NK-92 (cell line): Measurements from ENCODE around the gene LTBP2.

ENCODE experiments used
- DNase-seq: peaks from one replicate; lab custom pipeline; 2025; ENCODE audit not compliant: unreplicated experiment; lab: John Stamatoyannopoulos, UW

Gene LTBP2

GRCh38 chr14:74531467-74531866 is 80.6 kb downstream of the LTBP2 start:
- no peak for DNase-seq

GRCh38 chr14:74531006-74531405 is 81.0 kb downstream of the LTBP2 start:
- DNase-seq, result no peak

- no peak for DNase-seq
Observed at GRCh38 chr14:74528886-74529285, 83.2 kb downstream of the LTBP2 start.

- DNase-seq, result no peak
Observed at GRCh38 chr14:74528406-74528805, 83.6 kb downstream of the LTBP2 start.

GRCh38 chr14:74527736-74528280 is 84.2 kb downstream of the LTBP2 start:
- DNase-seq, result no peak

- no peak for DNase-seq
Observed at GRCh38 chr14:74526854-74527585, 85.0 kb downstream of the LTBP2 start.

- no peak for DNase-seq
Observed at GRCh38 chr14:74525361-74525851, 86.6 kb downstream of the LTBP2 start.

- DNase-seq, result no peak
Observed at GRCh38 chr14:74524812-74525135, 87.3 kb downstream of the LTBP2 start.

- no peak for DNase-seq
Observed at GRCh38 chr14:74524076-74524811, 87.8 kb downstream of the LTBP2 start.

- no peak for DNase-seq
Observed at GRCh38 chr14:74522740-74523139, 89.3 kb downstream of the LTBP2 start.

GRCh38 chr14:74521756-74522155 is 90.3 kb downstream of the LTBP2 start:
- DNase-seq, result no peak

- no peak for DNase-seq
Observed at GRCh38 chr14:74519316-74520074, 92.5 kb downstream of the LTBP2 start.

GRCh38 chr14:74518221-74518620 is 93.8 kb downstream of the LTBP2 start:
- no peak for DNase-seq

- DNase-seq, result no peak
Observed at GRCh38 chr14:74517731-74518130, 94.3 kb downstream of the LTBP2 start.

- no peak for DNase-seq
Observed at GRCh38 chr14:74516451-74517160, 95.4 kb downstream of the LTBP2 start.

- DNase-seq, result no peak
Observed at GRCh38 chr14:74515891-74516412, 96.1 kb downstream of the LTBP2 start.

GRCh38 chr14:74514471-74514941 is 97.5 kb downstream of the LTBP2 start:
- DNase-seq, result no peak

GRCh38 chr14:74511966-74512830 is 99.8 kb downstream of the LTBP2 start:
- DNase-seq, result no peak

- no peak for DNase-seq
Observed at GRCh38 chr14:74510959-74511409, 101.1 kb downstream of the LTBP2 start.
